Fibroblast of gingiva (primary cell): ENCODE data around the gene CCDC174.

ENCODE experiments used
- DNase-seq: peaks from one replicate; pipeline ENCODE4 v3.0.0-alpha.2; 2011; ENCODE audit warnings: low read depth

The CCDC174 gene

GRCh38 chr3:14625443-14625842 is 26.1 kb upstream of the CCDC174 start:
- no peak for DNase-seq

- DNase-seq, result no peak
Observed at GRCh38 chr3:14627815-14628214, 23.7 kb upstream of the CCDC174 start.

DNA sequence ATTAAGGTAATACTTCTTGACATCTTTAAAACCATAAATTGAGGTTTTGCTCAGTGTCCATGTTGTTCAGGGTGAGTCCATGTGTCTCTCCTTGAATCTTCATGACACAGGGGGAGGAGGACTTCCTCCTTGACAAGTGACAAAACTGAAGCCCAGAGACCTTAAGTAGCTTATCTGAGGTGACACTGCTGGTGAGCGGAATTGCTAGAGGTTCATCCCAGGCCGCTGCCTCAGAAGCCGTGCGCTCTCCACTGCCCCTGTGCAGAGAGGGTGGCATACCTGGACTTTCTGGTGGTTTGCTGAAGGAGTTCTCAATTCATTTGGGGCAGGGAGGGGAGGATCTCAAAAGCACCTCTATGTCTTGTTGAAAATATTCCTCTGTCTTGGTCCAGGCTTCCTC is 23.2 kb upstream of the CCDC174 start:
- DNase-seq, result no peak

- DNase-seq, result no peak
Observed at GRCh38 chr3:14630404-14631100, 21.0 kb upstream of the CCDC174 start.

DNA sequence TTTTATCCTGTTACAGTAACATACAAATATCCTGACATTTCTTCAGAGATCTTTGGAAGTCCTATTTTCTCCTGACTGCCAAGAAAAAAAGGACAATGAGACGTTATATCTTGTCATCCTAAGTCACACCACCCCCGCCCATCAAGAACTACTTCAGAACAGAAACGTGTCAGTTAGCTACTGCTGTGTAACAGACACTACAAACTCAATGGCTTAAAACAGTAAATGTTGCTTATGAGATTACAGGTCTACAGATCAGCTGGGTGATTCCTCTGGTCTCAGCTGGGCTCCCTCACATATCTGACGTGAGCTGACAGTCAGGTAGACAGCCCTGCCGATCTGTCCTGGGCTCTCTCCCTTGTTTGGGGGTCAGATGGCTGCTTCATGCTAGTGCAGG is 20.5 kb upstream of the CCDC174 start:
- DNase-seq, result no peak

GRCh38 chr3:14631687-14632441 is 19.7 kb upstream of the CCDC174 start:
- DNase-seq, result no peak

GRCh38 chr3:14632442-14632930 is 19.1 kb upstream of the CCDC174 start:
- no peak for DNase-seq

GRCh38 chr3:14633417-14633816 is 18.1 kb upstream of the CCDC174 start:
- DNase-seq, result no peak

GRCh38 chr3:14633819-14634424 is 17.6 kb upstream of the CCDC174 start:
- peak; percentile 54 for DNase-seq

- no peak for DNase-seq
Observed at GRCh38 chr3:14634763-14635400, 16.7 kb upstream of the CCDC174 start.

GRCh38 chr3:14636496-14637087 is 15.0 kb upstream of the CCDC174 start:
- DNase-seq, result no peak

DNA sequence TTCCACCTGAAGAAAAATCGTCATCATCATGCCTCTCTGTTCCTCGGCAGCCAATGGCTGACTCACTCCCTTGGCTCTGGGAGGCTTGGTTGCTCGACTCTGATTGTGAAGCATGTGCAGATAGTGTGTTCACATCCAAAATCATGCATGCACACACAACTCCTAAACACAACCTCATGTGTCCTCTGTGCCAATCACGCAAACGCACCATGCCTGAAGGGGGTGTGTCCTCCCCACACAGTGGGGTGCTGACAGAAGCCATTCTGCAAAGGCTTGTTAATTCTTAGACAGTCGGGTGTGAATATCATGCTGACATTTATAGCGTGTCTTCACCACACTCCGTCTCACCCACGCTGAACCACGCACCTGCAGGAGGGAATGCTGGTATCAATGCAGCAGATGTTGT is 11.4 kb upstream of the CCDC174 start:
- DNase-seq, result no peak

- DNase-seq, result no peak
Observed at GRCh38 chr3:14640734-14641133, 10.8 kb upstream of the CCDC174 start.

GRCh38 chr3:14641346-14641745 is 10.2 kb upstream of the CCDC174 start:
- no peak for DNase-seq

- no peak for DNase-seq
Observed at GRCh38 chr3:14645453-14645852, 6.1 kb upstream of the CCDC174 start.

- no peak for DNase-seq
Observed at GRCh38 chr3:14646131-14646573, 5.4 kb upstream of the CCDC174 start.

DNA sequence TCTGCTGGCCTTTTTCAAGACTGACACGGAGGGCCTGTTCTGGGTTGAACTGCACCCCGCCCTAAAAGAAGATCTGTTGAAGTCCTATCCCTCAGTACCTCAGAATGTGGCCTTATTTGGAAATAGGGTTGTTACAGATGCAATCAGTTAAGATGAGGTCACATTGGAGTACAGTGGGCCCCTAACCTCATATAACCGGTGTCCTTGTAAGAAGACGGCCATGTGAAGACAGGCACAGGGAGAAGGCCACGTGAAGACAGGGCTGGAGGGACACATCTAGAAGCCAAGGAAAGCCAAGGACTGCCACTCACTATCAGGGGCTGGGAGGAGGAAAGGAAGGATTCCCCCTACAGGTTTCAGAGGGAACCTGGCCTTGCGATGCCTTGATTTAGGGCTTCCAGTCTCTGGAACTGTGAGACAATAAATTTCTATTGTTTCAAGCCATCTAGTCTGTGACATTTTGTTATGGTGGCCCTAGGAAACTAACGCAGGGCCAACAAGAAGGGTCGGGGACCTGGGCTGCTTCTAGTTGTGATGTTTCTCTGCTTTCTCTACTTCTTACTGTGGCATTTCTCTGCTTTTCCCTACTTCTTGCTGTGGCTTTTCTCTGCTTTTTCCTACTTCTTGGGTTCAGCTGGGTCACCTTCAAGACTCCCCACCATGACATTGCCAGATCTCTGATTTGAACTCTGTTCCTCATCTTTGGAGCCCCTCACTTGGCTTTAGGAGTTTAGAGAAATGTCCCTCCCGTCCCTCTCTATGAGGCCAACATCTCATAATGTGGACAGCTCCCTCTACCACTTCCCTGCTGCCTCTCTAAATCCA is 4.8 kb upstream of the CCDC174 start:
- no peak for DNase-seq

- DNase-seq, result no peak
Observed at GRCh38 chr3:14647976-14648955, 3.3 kb upstream of the CCDC174 start.

GRCh38 chr3:14649466-14649865 is 2.1 kb upstream of the CCDC174 start:
- DNase-seq, result no peak

- no peak for DNase-seq
Observed at GRCh38 chr3:14650193-14650592, 1.4 kb upstream of the CCDC174 start.
